T-cell (primary cell): ENCODE data around the gene KCNN1. TPM values are rescaled to one million over a fixed set of nuclear protein-coding genes. Genes with fewer than 3 reads are reported as not detected.

Source experiments
- ATAC-seq, 4 experiments: fragments of 200-7000 bp in 3 of 4; fragments of 150-1000 bp in 1 of 4; cut with Tn5 transposase; replicated peaks in 1 of 4; 1 replicate in 3 of 4; 2 replicates in 1 of 4; pipeline ENCODE4 v1.10.0; 2021; ENCODE audit warnings: moderate library complexity in 3 of 4, mild to moderate bottlenecking in 2 of 4, moderate number of reproducible peaks in 1 of 4
- CTCF ChIA-PET, 2 donors: fragments of 300-600 bp; sonication (Branson Sonifier 250); formaldehyde crosslinking; loops; one replicate each; lab custom pipeline; 2022; ENCODE audit warnings: antibody characterized with exemption in 2 of 2; lab: Charles Lee
- POLR2A ChIA-PET, 2 donors: fragments of 300-600 bp; sonication (Branson Sonifier 250); formaldehyde crosslinking; loops; one replicate each; lab custom pipeline; 2022; ENCODE audit warnings: antibody characterized with exemption in 2 of 2; lab: Charles Lee
- DNase-seq, 35 experiments: peaks; one replicate each; pipeline versions ENCODE4 v3.0.0 to v3.0.0-alpha.2; 2013 to 2023
- H3K27ac ChIP-seq: one replicate; pipeline ENCODE4 v1.5.1; 2013; ENCODE audit warnings: low read length
- H3K27me3 ChIP-seq, 2 experiments: replicated peaks in 1 of 2; 1 replicate in 1 of 2; 2 replicates in 1 of 2; pipeline versions ENCODE4 v1.6.1 to v1.7.0; 2013; ENCODE audit warnings: low read length in 1 of 2, mixed read lengths in 1 of 2; ENCODE audit not compliant: control insufficient read depth in 2 of 2, insufficient read depth in 2 of 2; ENCODE audit errors: extremely low read depth in 1 of 2
- H3K36me3 ChIP-seq, 2 donors: 1 replicate in 1 of 2; 2 replicates in 1 of 2; pipeline versions ENCODE4 v1.6.1 to v1.7.0; 2013; ENCODE audit warnings: low read length in 1 of 2; ENCODE audit not compliant: control insufficient read depth in 2 of 2, insufficient read depth in 1 of 2; ENCODE audit errors: extremely low read depth in 1 of 2
- H3K4me1 ChIP-seq, 2 experiments: 1 replicate in 1 of 2; 2 replicates in 1 of 2; pipeline versions ENCODE4 v1.6.1 to v1.7.0; 2013; ENCODE audit warnings: low read length in 2 of 2, mixed read lengths in 1 of 2; ENCODE audit not compliant: insufficient read depth in 2 of 2, control insufficient read depth in 1 of 2; ENCODE audit errors: extremely low read depth in 1 of 2
- H3K4me3 ChIP-seq, 2 donors: 1 replicate in 1 of 2; 2 replicates in 1 of 2; pipeline versions ENCODE4 v1.5.1 to v1.7.0; 2013; ENCODE audit warnings: mild to moderate bottlenecking in 2 of 2, low read length in 1 of 2, moderate library complexity in 1 of 2; ENCODE audit not compliant: control insufficient read depth in 1 of 2; ENCODE audit errors: extremely low read depth in 1 of 2
- H3K9me3 ChIP-seq: 2 replicates; pipeline ENCODE4 v1.7.0; 2013
- H3K27ac Mint-ChIP-seq, 2 donors: one replicate each; pipeline ENCODE4 v1.8.0; 2020 to 2021; ENCODE audit warnings: mild to moderate bottlenecking in 2 of 2, mixed read lengths in 2 of 2
- H3K27me3 Mint-ChIP-seq, 2 donors: one replicate each; pipeline ENCODE4 v1.8.0; 2021 to 2022; ENCODE audit warnings: mixed read lengths in 2 of 2
- H3K36me3 Mint-ChIP-seq: one replicate; pipeline ENCODE4 v1.8.0; 2021; ENCODE audit warnings: mixed read lengths
- H3K4me1 Mint-ChIP-seq, 3 donors: one replicate each; pipeline ENCODE4 v1.8.0; 2020 to 2022; ENCODE audit warnings: mixed read lengths in 3 of 3, mild to moderate bottlenecking in 1 of 3
- H3K4me3 Mint-ChIP-seq, 3 donors: one replicate each; pipeline ENCODE4 v1.8.0; 2020 to 2022; ENCODE audit warnings: mild to moderate bottlenecking in 3 of 3, mixed read lengths in 3 of 3, moderate library complexity in 3 of 3
- H3K9me3 Mint-ChIP-seq, 3 donors: one replicate each; pipeline ENCODE4 v1.8.0; 2020 to 2022; ENCODE audit warnings: mixed read lengths in 3 of 3
- WGBS: methylation state at CpG from one replicate; pipeline ENCODE4 v1.1.5; 2013; ENCODE audit warnings: missing lambda C conversion rate; ENCODE audit not compliant: insufficient coverage; 5-methylcytosine and 5-hydroxymethylcytosine counted together
- total RNA-seq, 35 experiments: library from RNA in 6 of 35; stranded (reverse) in 6 of 35; fragments of 120-200 nt in 1 of 35; gene quantifications; one replicate each; pipeline versions ENCODE4 v1.2.1 to v1.2.4 and lab custom pipeline; 2013 to 2026

The KCNN1 gene
- total RNA-seq, 5 donors from 2014 or later (not counting 1 experiment from before 2014, with no cell fraction given): not detected

DNA sequence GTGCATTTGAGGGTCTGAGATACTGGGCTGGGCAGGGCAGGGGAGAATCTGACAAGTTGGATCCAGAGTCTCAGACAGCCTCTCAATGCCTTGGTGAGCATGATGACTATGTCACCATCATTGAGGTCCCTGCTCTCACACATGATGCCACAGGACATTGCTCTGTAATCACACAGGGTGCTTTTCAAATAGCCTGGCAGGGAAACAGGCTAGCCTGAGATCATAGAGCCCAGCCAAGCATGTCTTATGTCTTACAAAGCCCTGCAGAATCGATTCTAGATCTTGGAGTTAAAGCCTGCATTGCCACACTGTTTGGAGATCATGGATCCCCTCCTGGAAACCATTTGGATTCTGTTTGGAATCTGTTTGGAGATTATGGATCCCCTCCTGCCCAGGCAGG is 5.3 kb downstream of the KCNN1 start:
- no peak for ATAC-seq
- DNase-seq: no peak
- Mint-ChIP-seq H3K4me3 (no peak overlapping the region), H3K27ac (no peak overlapping the region), H3K27me3 (peaks cover 13 to 19% of the 10 kb centered on the region in 2 donors), H3K36me3 (no peaks in the 10 kb centered on the region), H3K4me1 (peaks cover 2 to 10% (median 3%) of the 10 kb centered on the region in 3 donors), H3K9me3 (no peaks in the 10 kb centered on the region)
- peaks cover 0 to 5% of the 10 kb centered on the region in 2 experiments for H3K4me1 ChIP-seq
- H3K9me3 ChIP-seq: no peaks in the 10 kb centered on the region
- POLR2A ChIA-PET: interaction anchor here in 1 of 2 donors (0.6 kb wide), 1 partner anchor 23 kb away, joined by 7 read pairs; no protein-coding TSS in a partner anchor
- no peak overlapping the region for H3K27ac ChIP-seq
- H3K27me3 ChIP-seq: peaks cover 2 to 52% of the 10 kb centered on the region in 2 experiments
- CTCF ChIA-PET: no interaction called here
- H3K36me3 ChIP-seq: no peaks in the 10 kb centered on the region
- 40% methylated on average over 1 of the region's 1 CpG for WGBS
- H3K4me3 ChIP-seq: no peak overlapping the region

DNA sequence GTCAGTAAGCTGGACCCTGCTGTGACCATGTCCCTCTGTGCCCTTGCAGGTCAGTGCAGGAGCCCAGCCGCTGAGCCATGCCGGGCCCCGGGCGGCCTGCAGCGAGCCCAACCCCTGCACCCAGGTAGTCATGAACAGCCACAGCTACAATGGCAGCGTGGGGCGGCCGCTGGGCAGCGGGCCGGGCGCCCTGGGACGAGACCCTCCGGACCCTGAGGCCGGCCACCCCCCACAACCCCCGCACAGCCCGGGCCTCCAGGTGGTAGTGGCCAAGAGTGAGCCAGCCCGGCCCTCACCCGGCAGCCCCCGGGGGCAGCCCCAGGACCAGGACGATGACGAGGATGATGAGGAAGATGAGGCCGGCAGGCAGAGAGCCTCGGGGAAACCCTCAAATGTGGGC is 6.9 kb downstream of the KCNN1 start:
- Mint-ChIP-seq H3K36me3 (no peaks in the 10 kb centered on the region), H3K27me3 (peaks cover 8 to 12% of the 10 kb centered on the region in 2 donors), H3K27ac (no peak overlapping the region), H3K4me3 (no peak overlapping the region), H3K9me3 (no peaks in the 10 kb centered on the region), H3K4me1 (peaks cover 0 to 5% (median 0%) of the 10 kb centered on the region in 3 donors)
- no peaks in the 10 kb centered on the region for H3K9me3 ChIP-seq
- CTCF ChIA-PET: no interaction called here
- ATAC-seq: no peak
- POLR2A ChIA-PET: no interaction called here
- 92% methylated on average over 23 of the region's 23 CpGs for WGBS
- no peaks in the 10 kb centered on the region for H3K4me1 ChIP-seq
- peaks cover 2 to 40% of the 10 kb centered on the region in 2 experiments for H3K27me3 ChIP-seq
- H3K27ac ChIP-seq: no peak overlapping the region
- H3K36me3 ChIP-seq: no peaks in the 10 kb centered on the region
- no peak overlapping the region for H3K4me3 ChIP-seq
- no peak for DNase-seq

DNA sequence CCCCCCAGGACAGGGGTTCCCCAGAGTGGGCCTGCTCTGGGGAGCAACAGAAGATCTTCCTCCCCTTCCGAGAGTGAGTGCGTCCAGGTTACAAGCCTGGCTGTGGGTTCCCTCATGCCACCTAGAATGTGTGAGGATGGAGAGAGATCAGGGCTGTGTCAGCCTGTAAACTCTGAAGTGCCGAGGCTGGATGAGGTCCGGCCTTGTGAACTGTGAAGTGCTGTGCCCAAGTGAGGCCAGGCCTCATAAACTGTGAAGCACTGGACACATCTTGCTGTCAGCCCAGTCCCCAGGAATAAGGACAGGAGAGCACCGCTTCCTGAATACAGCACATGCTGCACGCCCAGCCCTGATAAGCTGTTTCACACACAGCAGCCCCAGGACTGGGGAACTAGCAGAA is 7.6 kb downstream of the KCNN1 start:
- Histone ChIP-seq H3K27ac (no peak overlapping the region), H3K9me3 (no peaks in the 10 kb centered on the region), H3K36me3 (no peaks in the 10 kb centered on the region), H3K4me3 (no peak overlapping the region), H3K4me1 (no peaks in the 10 kb centered on the region), H3K27me3 (peaks cover 0 to 40% of the 10 kb centered on the region in 2 experiments)
- ATAC-seq (no peak), DNase-seq (no peak)
- 74% methylated on average over 5 of the region's 6 CpGs for WGBS
- Mint-ChIP-seq H3K27me3 (peaks cover 8 to 11% of the 10 kb centered on the region in 2 donors), H3K9me3 (no peaks in the 10 kb centered on the region), H3K4me3 (no peak overlapping the region), H3K4me1 (peaks cover 0 to 5% (median 1%) of the 10 kb centered on the region in 3 donors), H3K36me3 (no peaks in the 10 kb centered on the region), H3K27ac (no peak overlapping the region)
- POLR2A ChIA-PET: no interaction called here
- CTCF ChIA-PET: no interaction called here

DNA sequence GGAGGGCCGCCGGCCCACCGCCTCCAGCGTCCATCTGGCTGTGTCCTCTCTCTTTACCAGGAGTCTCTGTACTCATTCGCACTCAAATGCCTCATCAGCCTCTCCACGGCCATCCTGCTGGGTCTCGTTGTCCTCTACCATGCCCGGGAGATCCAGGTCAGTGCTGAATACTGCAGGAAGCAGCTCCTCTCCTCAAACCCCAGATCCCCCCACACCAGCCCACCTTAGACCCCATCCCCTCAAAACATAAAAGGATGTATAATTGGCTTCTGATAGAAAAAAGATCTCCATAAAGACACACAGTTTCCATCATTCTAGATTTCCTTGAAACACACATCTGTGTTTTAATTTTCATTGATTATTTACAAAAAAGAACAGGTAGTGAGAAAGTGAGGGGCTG is 8.1 kb downstream of the KCNN1 start:
- H3K27ac ChIP-seq: no peak overlapping the region
- Mint-ChIP-seq H3K9me3 (no peaks in the 10 kb centered on the region), H3K4me1 (peaks cover 0 to 3% (median under 1%) of the 10 kb centered on the region in 3 donors), H3K27ac (no peak overlapping the region), H3K4me3 (no peak overlapping the region), H3K36me3 (no peaks in the 10 kb centered on the region), H3K27me3 (peaks cover 3 to 10% of the 10 kb centered on the region in 2 donors)
- 89% methylated on average over 4 of the region's 8 CpGs for WGBS
- POLR2A ChIA-PET: no interaction called here
- no peak overlapping the region for H3K4me3 ChIP-seq
- H3K36me3 ChIP-seq: no peaks in the 10 kb centered on the region
- no peak for ATAC-seq
- H3K27me3 ChIP-seq: peaks cover 0 to 40% of the 10 kb centered on the region in 2 experiments
- CTCF ChIA-PET: interaction anchor here in 1 of 2 donors (0.6 kb wide), 1 partner anchor 147 kb away, joined by 4 read pairs; no protein-coding TSS in a partner anchor
- H3K9me3 ChIP-seq: no peaks in the 10 kb centered on the region
- DNase-seq: no peak
- H3K4me1 ChIP-seq: no peaks in the 10 kb centered on the region

DNA sequence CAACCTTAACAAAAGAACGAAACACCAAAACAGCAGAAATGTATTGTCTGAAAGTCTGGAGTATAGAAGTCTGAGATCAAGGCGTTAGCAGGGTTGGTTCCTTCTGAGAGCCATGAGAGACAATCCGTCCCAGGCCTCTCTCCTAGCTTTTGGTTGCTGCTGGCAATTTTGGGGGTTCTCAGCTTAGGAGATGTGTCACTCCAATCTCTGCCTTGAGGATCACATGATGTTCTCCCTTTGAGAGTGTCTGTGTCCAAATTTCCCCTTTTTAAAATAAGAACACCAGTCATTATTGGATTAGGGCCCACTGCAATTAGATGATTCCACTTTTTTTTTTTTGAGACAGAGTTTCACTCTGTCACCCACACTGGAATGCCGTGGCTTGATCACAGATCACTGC is 10.1 kb downstream of the KCNN1 start:
- no peak overlapping the region for H3K27ac Mint-ChIP-seq
- Histone ChIP-seq H3K27me3 (peaks cover 0 to 46% of the 10 kb centered on the region in 2 experiments), H3K4me3 (no peak overlapping the region), H3K27ac (no peak overlapping the region), H3K36me3 (no peaks in the 10 kb centered on the region), H3K4me1 (no peaks in the 10 kb centered on the region), H3K9me3 (no peaks in the 10 kb centered on the region)
- H3K4me3 Mint-ChIP-seq: no peak overlapping the region
- ChIA-PET CTCF (no interaction called here), POLR2A (no interaction called here)
- WGBS: 100% methylated on average over 1 of the region's 4 CpGs
- no peaks in the 10 kb centered on the region for H3K36me3 Mint-ChIP-seq
- H3K9me3 Mint-ChIP-seq: no peaks in the 10 kb centered on the region
- ATAC-seq (no peak), DNase-seq (no peak)
- peaks cover 9 to 13% of the 10 kb centered on the region in 2 donors for H3K27me3 Mint-ChIP-seq
- H3K4me1 Mint-ChIP-seq: peaks cover 0 to 6% (median 0%) of the 10 kb centered on the region in 3 donors

DNA sequence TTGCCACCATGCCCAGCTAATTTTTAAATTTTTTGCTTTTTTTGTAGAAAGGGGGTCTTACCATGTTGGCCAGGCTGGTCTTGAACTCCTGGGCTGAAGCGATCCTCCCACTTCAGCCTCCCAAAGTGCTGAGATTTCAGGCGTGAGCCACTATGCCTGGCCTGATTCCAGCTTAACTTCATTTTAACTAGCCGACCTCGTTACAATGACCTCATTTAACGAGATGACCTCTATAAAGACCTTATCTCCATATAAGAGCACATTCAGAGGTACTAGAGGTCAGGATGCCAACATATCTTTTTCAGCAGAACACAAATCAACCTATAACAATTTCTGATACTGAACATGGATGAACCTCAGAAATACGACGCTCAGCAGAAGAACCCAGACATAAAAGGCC is 10.6 kb downstream of the KCNN1 start:
- H3K27ac Mint-ChIP-seq: no peak overlapping the region
- 76% methylated on average over 4 of the region's 7 CpGs for WGBS

More for the DNA sequence above, 10.6 kb downstream of the KCNN1 start:
- ATAC-seq: no peak
- peaks cover 9 to 15% of the 10 kb centered on the region in 2 donors for H3K27me3 Mint-ChIP-seq
- H3K36me3 Mint-ChIP-seq: no peaks in the 10 kb centered on the region
- Histone ChIP-seq H3K27me3 (peaks cover 0 to 47% of the 10 kb centered on the region in 2 experiments), H3K27ac (no peak overlapping the region), H3K36me3 (no peaks in the 10 kb centered on the region), H3K4me1 (no peaks in the 10 kb centered on the region), H3K9me3 (no peaks in the 10 kb centered on the region), H3K4me3 (no peak overlapping the region)
- H3K9me3 Mint-ChIP-seq: no peaks in the 10 kb centered on the region
- CTCF ChIA-PET: interaction anchor here in 1 of 2 donors (0.6 kb wide), 1 partner anchor 285 kb away, joined by 3 read pairs; no protein-coding TSS in a partner anchor
- peaks cover 0 to 6% (median 0%) of the 10 kb centered on the region in 3 donors for H3K4me1 Mint-ChIP-seq
- H3K4me3 Mint-ChIP-seq: no peak overlapping the region
- DNase-seq: no peak
- POLR2A ChIA-PET: no interaction called here
